ENCODE measurements around the gene ZDHHC12. TPM values are rescaled to one million over a fixed set of nuclear protein-coding genes. Genes with fewer than 3 reads are reported as not detected.

The ZDHHC12 gene
- total and polyA plus RNA-seq, 2 experiments from 2014 or later, result 58.7 to 68.3 TPM

DNA sequence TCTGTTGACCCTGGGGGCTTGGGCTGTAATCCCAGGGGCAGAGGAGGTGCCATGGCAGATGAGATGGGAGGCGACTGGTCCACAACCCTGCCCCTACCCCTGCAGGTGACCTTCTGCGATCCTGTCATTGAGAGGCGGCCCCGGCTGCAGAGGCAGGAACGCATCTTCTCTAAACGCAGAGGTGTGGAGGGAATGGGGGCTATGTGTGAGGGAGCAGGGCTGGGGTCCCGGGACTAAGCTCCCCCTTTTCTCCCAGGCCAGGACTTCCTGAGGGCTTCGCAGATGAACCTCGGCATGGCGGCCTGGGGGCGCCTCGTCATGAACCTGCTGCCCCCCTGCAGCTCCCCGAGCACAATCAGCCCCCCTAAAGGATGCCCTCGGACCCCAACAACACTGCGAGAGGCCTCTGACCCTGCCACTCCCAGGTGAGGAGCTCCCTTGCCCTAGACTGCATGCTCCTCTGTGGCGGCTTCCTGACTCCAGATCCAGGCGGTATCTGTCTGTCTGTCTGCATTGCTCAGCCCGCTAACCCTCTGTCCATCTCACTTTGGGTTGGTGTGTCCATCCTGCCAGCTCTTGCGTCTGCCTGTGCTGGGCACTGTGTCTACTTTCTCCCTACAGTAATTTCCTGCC is 9.9 kb downstream of the ZDHHC12 start:
- Histone ChIP-seq H3K9me3 (ENCODE audit: low read depth) (no peaks in the 10 kb centered on the region), H3K27me3 (no peaks in the 10 kb centered on the region), H3K4me1 (ENCODE audit: low read depth) (no peaks in the 10 kb centered on the region), H3K4me3 (no peak overlapping the region), H3K27ac (no peak overlapping the region), H3K36me3 (no peaks in the 10 kb centered on the region)
- TF ChIP-seq, protein P1, sequence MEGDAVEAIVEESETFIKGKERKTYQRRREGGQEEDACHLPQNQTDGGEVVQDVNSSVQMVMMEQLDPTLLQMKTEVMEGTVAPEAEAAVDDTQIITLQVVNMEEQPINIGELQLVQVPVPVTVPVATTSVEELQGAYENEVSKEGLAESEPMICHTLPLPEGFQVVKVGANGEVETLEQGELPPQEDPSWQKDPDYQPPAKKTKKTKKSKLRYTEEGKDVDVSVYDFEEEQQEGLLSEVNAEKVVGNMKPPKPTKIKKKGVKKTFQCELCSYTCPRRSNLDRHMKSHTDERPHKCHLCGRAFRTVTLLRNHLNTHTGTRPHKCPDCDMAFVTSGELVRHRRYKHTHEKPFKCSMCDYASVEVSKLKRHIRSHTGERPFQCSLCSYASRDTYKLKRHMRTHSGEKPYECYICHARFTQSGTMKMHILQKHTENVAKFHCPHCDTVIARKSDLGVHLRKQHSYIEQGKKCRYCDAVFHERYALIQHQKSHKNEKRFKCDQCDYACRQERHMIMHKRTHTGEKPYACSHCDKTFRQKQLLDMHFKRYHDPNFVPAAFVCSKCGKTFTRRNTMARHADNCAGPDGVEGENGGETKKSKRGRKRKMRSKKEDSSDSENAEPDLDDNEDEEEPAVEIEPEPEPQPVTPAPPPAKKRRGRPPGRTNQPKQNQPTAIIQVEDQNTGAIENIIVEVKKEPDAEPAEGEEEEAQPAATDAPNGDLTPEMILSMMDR (IDR thresholded peaks at IDR 0.05; ENCODE audit: low read depth, low read length), result no peak
- DNase-seq (ENCODE audit: low read depth in 1 of 2, low spot score in 1 of 2), result no peak

GRCh38 chr9:128713411-128713780 is 10.5 kb downstream of the ZDHHC12 start:
- no peak overlapping the region for H3K27ac ChIP-seq
- no peaks in the 10 kb centered on the region for H3K4me1 ChIP-seq (ENCODE audit: low read depth)
- H3K27me3 ChIP-seq, result no peaks in the 10 kb centered on the region
- TF ChIP-seq, protein P1 (IDR thresholded peaks at IDR 0.05; ENCODE audit: low read depth, low read length), result no peak
- H3K9me3 ChIP-seq (ENCODE audit: low read depth), result no peaks in the 10 kb centered on the region
- H3K36me3 ChIP-seq, result no peaks in the 10 kb centered on the region
- DNase-seq (ENCODE audit: low read depth in 1 of 2, low spot score in 1 of 2), result no peak
- H3K4me3 ChIP-seq, result no peak overlapping the region

DNA sequence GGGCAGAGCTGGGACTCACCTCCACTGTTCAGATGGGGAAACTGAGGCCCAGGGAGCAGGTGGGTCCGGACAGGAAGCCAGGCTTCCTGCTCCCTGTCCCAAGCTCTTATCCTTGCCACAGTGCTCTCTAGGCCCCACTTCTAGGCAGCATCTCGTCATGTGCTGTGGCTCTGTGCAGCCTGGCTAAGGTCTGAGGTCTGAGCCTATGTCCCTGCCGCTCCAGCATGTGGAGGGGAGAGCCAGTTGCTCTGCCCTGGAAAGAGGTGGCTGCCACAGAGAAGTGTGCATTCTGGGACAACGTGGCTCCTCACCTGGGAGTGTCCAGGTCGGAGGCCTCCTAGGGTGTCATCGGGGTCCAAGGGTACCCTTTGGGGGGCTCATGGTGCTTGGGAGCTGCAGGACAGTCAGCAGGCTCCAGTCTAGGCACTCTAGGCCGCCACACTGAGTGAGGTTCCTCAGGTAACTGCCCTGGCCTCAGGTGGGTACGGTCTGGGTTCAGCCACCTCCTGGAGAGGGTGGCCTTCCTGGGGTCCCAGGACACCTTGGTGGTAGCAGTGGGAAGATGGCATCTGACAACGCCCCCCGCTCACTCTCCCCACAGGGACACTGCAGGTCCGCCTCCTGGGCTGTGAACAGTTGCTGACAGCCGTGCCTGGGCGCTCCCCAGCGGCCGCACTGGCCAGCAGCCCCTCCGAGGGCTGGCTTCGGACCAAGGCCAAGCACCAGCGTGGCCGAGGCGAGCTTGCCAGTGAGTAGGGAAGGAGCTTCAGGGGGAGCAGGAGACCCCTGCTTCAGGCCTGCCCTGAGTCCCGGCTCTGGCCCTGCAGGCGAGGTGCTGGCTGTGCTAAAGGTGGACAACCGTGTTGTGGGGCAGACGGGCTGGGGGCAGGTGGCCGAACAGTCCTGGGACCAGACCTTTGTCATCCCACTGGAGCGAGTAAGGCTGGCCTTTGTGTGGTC is 11.2 kb downstream of the ZDHHC12 start:
- no peak for DNase-seq (ENCODE audit: low read depth in 1 of 2, low spot score in 1 of 2)

GRCh38 chr9:128707446-128707845 is 16.5 kb downstream of the ZDHHC12 start:
- Histone ChIP-seq H3K4me3 (no peak overlapping the region), H3K4me1 (ENCODE audit: low read depth) (no peaks in the 10 kb centered on the region), H3K27me3 (no peaks in the 10 kb centered on the region), H3K36me3 (no peaks in the 10 kb centered on the region), H3K9me3 (ENCODE audit: low read depth) (no peaks in the 10 kb centered on the region), H3K27ac (no peak overlapping the region)
- DNase-seq (ENCODE audit: low read depth in 1 of 2, low spot score in 1 of 2), result no peak
- TF ChIP-seq, protein P1 (IDR thresholded peaks at IDR 0.05; ENCODE audit: low read depth, low read length), result no peak

More for the DNA sequence above, 11.2 kb downstream of the ZDHHC12 start:
- TF ChIP-seq, protein P1 (IDR thresholded peaks at IDR 0.05; ENCODE audit: low read depth, low read length), result no peak
- Histone ChIP-seq H3K27me3 (no peaks in the 10 kb centered on the region), H3K36me3 (no peaks in the 10 kb centered on the region), H3K4me3 (no peak overlapping the region), H3K27ac (no peak overlapping the region), H3K4me1 (ENCODE audit: low read depth) (no peaks in the 10 kb centered on the region), H3K9me3 (ENCODE audit: low read depth) (no peaks in the 10 kb centered on the region)

DNA sequence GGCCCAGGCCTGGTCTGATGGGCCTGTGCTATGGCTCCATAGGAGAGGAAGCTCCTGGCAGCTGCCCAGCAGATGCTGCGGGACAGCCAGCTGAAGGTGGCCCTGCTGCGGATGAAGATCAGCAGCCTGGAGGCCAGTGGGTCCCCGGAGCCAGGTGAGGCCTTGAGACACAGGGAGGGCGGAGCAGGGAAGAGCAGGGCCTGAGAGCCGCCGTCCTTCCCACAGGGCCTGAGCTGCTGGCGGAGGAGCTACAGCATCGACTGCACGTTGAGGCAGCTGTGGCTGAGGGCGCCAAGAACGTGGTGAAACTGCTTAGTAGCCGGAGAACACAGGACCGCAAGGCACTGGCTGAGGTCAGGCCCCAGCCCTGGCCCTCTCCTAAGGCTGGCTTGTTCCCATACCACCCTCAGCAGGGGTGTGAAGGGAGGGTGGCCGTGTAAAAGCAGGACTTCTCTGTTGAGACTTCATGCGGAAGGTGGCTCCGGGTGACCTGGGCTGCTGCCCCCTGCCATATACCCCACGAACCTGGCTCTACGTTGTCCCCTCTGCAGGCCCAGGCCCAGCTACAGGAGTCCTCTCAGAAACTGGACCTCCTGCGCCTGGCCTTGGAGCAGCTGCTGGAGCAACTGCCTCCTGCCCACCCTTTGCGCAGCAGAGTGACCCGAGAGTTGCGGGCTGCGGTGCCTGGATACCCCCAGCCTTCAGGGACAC is 17.1 kb downstream of the ZDHHC12 start:
- Histone ChIP-seq H3K4me1 (ENCODE audit: low read depth) (no peaks in the 10 kb centered on the region), H3K4me3 (no peak overlapping the region), H3K9me3 (ENCODE audit: low read depth) (no peaks in the 10 kb centered on the region), H3K27ac (no peak overlapping the region), H3K36me3 (no peaks in the 10 kb centered on the region), H3K27me3 (no peaks in the 10 kb centered on the region)
- TF ChIP-seq, protein P1 (IDR thresholded peaks at IDR 0.05; ENCODE audit: low read depth, low read length), result no peak
- no peak for DNase-seq (ENCODE audit: low read depth in 1 of 2, low spot score in 1 of 2)

Data from cardiac muscle cell (in vitro differentiated cells and primary cell).